Astrocyte (in vitro differentiated cells and primary cell): Measurements from ENCODE around the gene OSCP1.

Experiments used
- CTCF ChIP-seq: IDR thresholded peaks from 2 replicates; pipeline ENCODE4 v1.5.1; 2011; ENCODE audit warnings: low read depth, mild to moderate bottlenecking, inconsistent platforms, low read length, moderate library complexity; ENCODE audit not compliant: insufficient read depth
- EZH2 ChIP-seq: IDR thresholded peaks from 2 replicates; pipeline ENCODE4 v1.6.1; 2012; ENCODE audit warnings: mild to moderate bottlenecking, low read length, inconsistent platforms; ENCODE audit not compliant: insufficient read depth

- TF ChIP-seq EZH2 (no peak), CTCF (no peak)
Observed at GRCh38 chr1:36387141-36387949, 62.9 kb downstream of the OSCP1 start.
